Measurements from ENCODE around the gene TMEM247.
"Not testable (repeated sequence)": the region's sequence is repeated elsewhere in the genome, so short reads cannot be mapped to it uniquely, and the experiment has no call there.

- not testable (repeated sequence) for TF ChIP-seq CTCF (IDR thresholded peaks at IDR 0.05; ENCODE audit: borderline replicate concordance, extremely low read depth, low read length, poor library complexity, severe bottlenecking); EZH2 (IDR thresholded peaks at IDR 0.05; ENCODE audit: borderline replicate concordance, low read depth, low read length, severe bottlenecking)
These were observed 7.2 kb upstream of the TMEM247 start for GRCh38 chr2:46472165-46472564.
